ENCODE results near the gene NFATC2.

NFATC2 gene

DNA sequence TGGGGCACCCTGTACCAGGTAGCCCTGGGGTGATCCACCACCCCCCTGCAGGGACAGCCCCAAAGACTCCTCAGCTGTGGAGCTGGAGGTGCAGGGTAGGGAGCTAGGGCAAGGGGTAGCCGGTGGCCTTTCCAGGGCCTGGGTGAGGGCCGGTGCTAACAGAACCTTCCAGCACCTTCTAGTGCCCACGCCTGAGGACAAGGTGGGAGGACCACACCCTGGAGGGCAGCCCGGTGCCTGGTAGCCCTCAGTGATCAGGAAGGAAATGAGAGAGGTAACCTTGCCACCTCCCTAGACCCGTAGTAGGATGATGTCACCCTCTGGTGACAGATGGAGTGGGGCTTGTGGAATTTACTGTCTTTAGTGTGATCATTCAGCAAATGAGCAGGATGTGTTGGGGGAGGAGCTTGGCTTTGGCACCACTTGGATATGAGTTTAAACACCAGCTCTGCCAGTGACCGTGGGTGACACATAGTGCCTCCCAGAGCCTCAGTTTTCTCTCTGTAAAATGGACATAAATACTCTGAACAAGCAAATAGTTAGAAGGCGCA, 187.7 kb downstream of the NFATC2 start:
- TF ChIP-seq, protein P1, sequence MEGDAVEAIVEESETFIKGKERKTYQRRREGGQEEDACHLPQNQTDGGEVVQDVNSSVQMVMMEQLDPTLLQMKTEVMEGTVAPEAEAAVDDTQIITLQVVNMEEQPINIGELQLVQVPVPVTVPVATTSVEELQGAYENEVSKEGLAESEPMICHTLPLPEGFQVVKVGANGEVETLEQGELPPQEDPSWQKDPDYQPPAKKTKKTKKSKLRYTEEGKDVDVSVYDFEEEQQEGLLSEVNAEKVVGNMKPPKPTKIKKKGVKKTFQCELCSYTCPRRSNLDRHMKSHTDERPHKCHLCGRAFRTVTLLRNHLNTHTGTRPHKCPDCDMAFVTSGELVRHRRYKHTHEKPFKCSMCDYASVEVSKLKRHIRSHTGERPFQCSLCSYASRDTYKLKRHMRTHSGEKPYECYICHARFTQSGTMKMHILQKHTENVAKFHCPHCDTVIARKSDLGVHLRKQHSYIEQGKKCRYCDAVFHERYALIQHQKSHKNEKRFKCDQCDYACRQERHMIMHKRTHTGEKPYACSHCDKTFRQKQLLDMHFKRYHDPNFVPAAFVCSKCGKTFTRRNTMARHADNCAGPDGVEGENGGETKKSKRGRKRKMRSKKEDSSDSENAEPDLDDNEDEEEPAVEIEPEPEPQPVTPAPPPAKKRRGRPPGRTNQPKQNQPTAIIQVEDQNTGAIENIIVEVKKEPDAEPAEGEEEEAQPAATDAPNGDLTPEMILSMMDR (conservative IDR thresholded peaks at IDR 0.05), result no peak
- H3K27ac ChIP-seq, result no peak overlapping the region

- TF ChIP-seq, protein P1 (conservative IDR thresholded peaks at IDR 0.05), result no peak
- H3K27ac ChIP-seq, result no peak overlapping the region
Observed at GRCh38 chr20:51354191-51354768, 188.2 kb downstream of the NFATC2 start.

- no peak overlapping the region for H3K27ac ChIP-seq
- TF ChIP-seq, protein P1 (conservative IDR thresholded peaks at IDR 0.05), result no peak
Observed at GRCh38 chr20:51353491-51353890, 189.0 kb downstream of the NFATC2 start.

DNA sequence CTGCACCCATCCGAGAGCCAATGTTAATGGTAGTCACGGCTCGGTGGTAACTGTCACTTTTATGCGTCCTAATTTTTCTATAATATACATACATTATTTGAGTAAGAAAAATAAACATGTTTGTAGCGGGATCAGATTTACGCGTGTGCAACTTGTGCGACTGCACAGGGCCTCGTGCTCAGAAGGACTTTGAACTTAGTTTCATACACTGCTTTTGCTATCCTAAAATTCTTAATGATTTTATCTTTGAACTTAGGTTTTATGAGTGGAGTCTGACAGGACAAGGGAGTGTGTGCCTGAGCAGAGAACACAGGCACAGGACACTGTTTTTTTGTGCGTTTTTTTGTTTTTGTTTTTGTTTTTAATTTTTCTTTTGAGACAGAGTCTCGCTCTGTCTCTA, 189.7 kb downstream of the NFATC2 start:
- no peak overlapping the region for H3K27ac ChIP-seq
- TF ChIP-seq, protein P1 (conservative IDR thresholded peaks at IDR 0.05), result no peak

GRCh38 chr20:51350941-51351631, 191.4 kb downstream of the NFATC2 start:
- H3K27ac ChIP-seq, result peak overlapping the region; percentile 51
- TF ChIP-seq, protein P1 (conservative IDR thresholded peaks at IDR 0.05), result no peak

DNA sequence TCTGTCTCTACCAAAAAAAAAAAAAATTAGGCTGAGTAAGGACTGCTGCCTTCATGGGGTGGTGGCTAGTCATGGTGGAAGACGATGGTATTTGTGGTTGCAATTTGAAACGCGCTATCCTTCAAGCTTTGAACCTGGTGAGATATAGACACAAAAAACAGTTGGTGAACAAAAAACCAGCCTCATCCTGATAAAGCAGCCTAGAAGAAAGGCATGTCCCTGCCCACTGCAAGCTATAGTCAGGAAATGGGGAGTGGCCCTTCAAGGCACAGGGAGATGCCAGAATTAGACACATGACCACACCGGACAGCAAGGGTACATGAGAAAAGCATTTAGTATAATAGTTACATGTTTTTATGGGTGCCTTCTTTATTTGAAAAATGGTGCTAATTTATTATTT, 193.6 kb downstream of the NFATC2 start:
- H3K27ac ChIP-seq, result no peak overlapping the region

GRCh38 chr20:51347831-51348230, 194.7 kb downstream of the NFATC2 start:
- TF ChIP-seq, protein P1 (conservative IDR thresholded peaks at IDR 0.05), result no peak
- no peak overlapping the region for H3K27ac ChIP-seq

More for the DNA sequence above, 193.6 kb downstream of the NFATC2 start:
- TF ChIP-seq, protein P1 (conservative IDR thresholded peaks at IDR 0.05), result no peak

All from VCaP (cell line).